Measurements from ENCODE around the gene APOC4. TPM values are rescaled to one million over a fixed set of nuclear protein-coding genes. Genes with fewer than 3 reads are reported as not detected.

Gene APOC4
- total RNA-seq, 1 experiment from 2014 or later: not detected

GRCh38 chr19:44930088-44930487, 11.9 kb upstream of the APOC4 start:
- Histone ChIP-seq H3K79me2 (ENCODE audit: insufficient read depth, low read length) (no peaks in the 10 kb centered on the region), H3K9me2 (ENCODE audit: insufficient read depth) (no peaks in the 10 kb centered on the region), H4K20me1 (ENCODE audit: insufficient read depth) (no peaks in the 10 kb centered on the region), H3K9me3 (ENCODE audit: control insufficient read depth in 1 of 2, insufficient read depth in 1 of 2, low read depth in 1 of 2, low read length in 2 of 2) (no peaks in the 10 kb centered on the region), H2AFZ (ENCODE audit: low read depth, low read length, poor library complexity, severe bottlenecking) (no peak overlapping the region), H3K27ac (ENCODE audit: low read depth, low read length) (no peak overlapping the region), H3K27me3 (ENCODE audit: insufficient read depth, low read length) (no peaks in the 10 kb centered on the region), H3K4me1 (ENCODE audit: control insufficient read depth in 1 of 2, insufficient read depth in 2 of 2, low read length in 2 of 2) (peaks cover 0 to 14% of the 10 kb centered on the region in 2 experiments; a peak in 3 of 4 replicates), H3K4me2 (ENCODE audit: low read length) (no peak overlapping the region), H3K9ac (ENCODE audit: low read length) (no peak overlapping the region), H3K36me3 (ENCODE audit: control insufficient read depth in 1 of 2, insufficient read depth in 2 of 2, low read length in 2 of 2) (no peaks in the 10 kb centered on the region), H3K4me3 (replicated peaks in 1 of 2; ENCODE audit: low read depth in 1 of 2, low read length in 2 of 2) (no peak overlapping the region)
- no peak for DNase-seq (ENCODE audit: low read depth, low spot score)
- ATAC-seq: no peak
- ChIA-PET CTCF (no interaction called here), RAD21 (ENCODE audit: low non-redundant PET in 1 of 2, low total read pairs in 2 of 2, uncharacterized antibody in 2 of 2, unreplicated experiment in 2 of 2) (no interaction called here), POLR2A (no interaction called here)
- TF ChIP-seq ELF1 (IDR thresholded peaks at IDR 0.05; ENCODE audit: borderline replicate concordance, low read depth): no peak
- intact Hi-C loops (cut with micrococcal nuclease): no loop called here
- no TSS peak for BruUV-seq (replicated peaks)

- BruUV-seq (replicated peaks): no TSS peak
- CTCF ChIA-PET: no interaction called here
Measured at GRCh38 chr19:44931541-44931940, 10.5 kb upstream of the APOC4 start.

More at GRCh38 chr19:44931541-44931940, 10.5 kb upstream of the APOC4 start:
- Histone ChIP-seq H2AFZ (ENCODE audit: low read depth, low read length, poor library complexity, severe bottlenecking) (no peak overlapping the region), H3K27ac (ENCODE audit: low read depth, low read length) (no peak overlapping the region), H3K4me1 (ENCODE audit: control insufficient read depth in 1 of 2, insufficient read depth in 2 of 2, low read length in 2 of 2) (peaks cover 0 to 13% of the 10 kb centered on the region in 2 experiments; a peak in 3 of 4 replicates), H3K9ac (ENCODE audit: low read length) (no peak overlapping the region), H3K79me2 (ENCODE audit: insufficient read depth, low read length) (no peaks in the 10 kb centered on the region), H3K9me2 (ENCODE audit: insufficient read depth) (no peaks in the 10 kb centered on the region), H3K4me3 (replicated peaks in 1 of 2; ENCODE audit: low read depth in 1 of 2, low read length in 2 of 2) (no peak overlapping the region), H3K4me2 (ENCODE audit: low read length) (no peak overlapping the region), H3K27me3 (ENCODE audit: insufficient read depth, low read length) (no peaks in the 10 kb centered on the region), H3K36me3 (ENCODE audit: control insufficient read depth in 1 of 2, insufficient read depth in 2 of 2, low read length in 2 of 2) (no peaks in the 10 kb centered on the region), H3K9me3 (ENCODE audit: control insufficient read depth in 1 of 2, insufficient read depth in 1 of 2, low read depth in 1 of 2, low read length in 2 of 2) (no peaks in the 10 kb centered on the region), H4K20me1 (ENCODE audit: insufficient read depth) (no peaks in the 10 kb centered on the region)
- no peak for ATAC-seq
- TF ChIP-seq EZH2phosphoT487 (IDR thresholded peaks at IDR 0.05; ENCODE audit: borderline replicate concordance): no peak
- no peak for TF ChIP-seq SIN3A (IDR thresholded peaks at IDR 0.05; ENCODE audit: low read depth)
- no peak for TF ChIP-seq TCF7L2 (IDR thresholded peaks at IDR 0.05; ENCODE audit: borderline replicate concordance, extremely low read depth, insufficient read depth, insufficient read length)
- no peak for TF ChIP-seq ATF3 (IDR thresholded peaks at IDR 0.05)
- TF ChIP-seq REST (IDR thresholded peaks at IDR 0.05; ENCODE audit: low read depth): no peak
- TF ChIP-seq POLR2A (IDR thresholded peaks at IDR 0.05; ENCODE audit: borderline replicate concordance, extremely low read depth, insufficient read depth, insufficient read length): no peak
- no peak for TF ChIP-seq POLR2AphosphoS5 (IDR thresholded peaks at IDR 0.05; ENCODE audit: low read depth, low read length)
- no peak for TF ChIP-seq EGR1 (IDR thresholded peaks at IDR 0.05; ENCODE audit: low read depth)
- no peak for TF ChIP-seq FOSL1 (IDR thresholded peaks at IDR 0.05; ENCODE audit: low read depth)
- TF ChIP-seq CEBPB (IDR thresholded peaks at IDR 0.05; ENCODE audit: low read depth): no peak
- no peak for TF ChIP-seq ZNF274 (IDR thresholded peaks at IDR 0.05; ENCODE audit: low read depth, low read length)
- no peak for TF ChIP-seq ZBTB33 (IDR thresholded peaks at IDR 0.05; ENCODE audit: extremely low read depth, insufficient replicate concordance, low read length)
- no peak for TF ChIP-seq MAX (IDR thresholded peaks at IDR 0.05)
- no peak for DNase-seq (ENCODE audit: low read depth, low spot score)
- ChIA-PET POLR2A (no interaction called here), RAD21 (ENCODE audit: low non-redundant PET in 1 of 2, low total read pairs in 2 of 2, uncharacterized antibody in 2 of 2, unreplicated experiment in 2 of 2) (no interaction called here)
- intact Hi-C loops (cut with micrococcal nuclease): no loop called here

Measured in HCT116 (cell line).